HepG2 (cell line): ENCODE data around the gene CPEB3.

ENCODE experiments used
- POLR2A ChIP-seq, 2 experiments: IDR thresholded peaks; 2 replicates each; pipeline ENCODE4 v1.6.1; 2011; ENCODE audit warnings: low read depth in 2 of 2, low read length in 2 of 2, mild to moderate bottlenecking in 1 of 2, moderate library complexity in 1 of 2; ENCODE audit not compliant: insufficient read depth in 1 of 2
- TCF12 ChIP-seq, 2 experiments: fragments of 450-650 bp in 1 of 2; sonication (generic) in 1 of 2; formaldehyde crosslinking in 1 of 2; IDR thresholded peaks; 2 replicates each; pipeline versions ENCODE4 v1.6.1 to v1.8.0; 2017 to 2022; ENCODE audit warnings: antibody characterized with exemption in 1 of 2, mild to moderate bottlenecking in 1 of 2, missing genetic modification reagents in 1 of 2, moderate library complexity in 1 of 2
- ZNF550 ChIP-seq: sonication (generic); formaldehyde crosslinking; IDR thresholded peaks from 2 replicates; pipeline ENCODE4 v1.4.0; 2020; ENCODE audit warnings: mild to moderate bottlenecking, missing genetic modification reagents, borderline replicate concordance
- ZNF572 ChIP-seq: sonication (generic); formaldehyde crosslinking; IDR thresholded peaks from 2 replicates; pipeline ENCODE4 v1.5.1; 2020; ENCODE audit warnings: mild to moderate bottlenecking, missing genetic modification reagents

- TF ChIP-seq TCF12 (IDR thresholded peaks at IDR 0.05) (no peak), TCF12 (CRISPR knock-in tag; IDR thresholded peaks at IDR 0.05) (no peak), ZNF572 (CRISPR knock-in tag) (no peak), POLR2A (IDR thresholded peaks at IDR 0.05; ENCODE audit: insufficient read depth in 1 of 2, low read depth in 2 of 2, low read length in 2 of 2) (no peak), ZNF550 (CRISPR knock-in tag) (no peak)
Observed at GRCh38 chr10:92291921-92292845, 1.3 kb upstream of the CPEB3 start.
